GM12878 (cell line): ENCODE results near the gene VRK3. TPM values are rescaled to one million over a fixed set of nuclear protein-coding genes. Genes with fewer than 3 reads are reported as not detected.

Experiments
- BHLHE40 ChIP-seq, 2 experiments: fragments of 450-650 bp in 1 of 2; IDR thresholded peaks; 2 replicates each; pipeline ENCODE4 v1.6.1; 2011 to 2017; ENCODE audit warnings: low read depth in 2 of 2, borderline replicate concordance in 1 of 2, improper control_type of control experiment in 1 of 2, low read length in 1 of 2, mild to moderate bottlenecking in 1 of 2
- CEBPB ChIP-seq, 2 experiments: fragments of 150-350 bp in 1 of 2; IDR thresholded peaks; 2 replicates each; pipeline ENCODE4 v1.6.1; 2012 to 2014; ENCODE audit warnings: low read depth in 2 of 2, low read length in 2 of 2, borderline replicate concordance in 1 of 2, inconsistent platforms in 1 of 2
- CHD4 ChIP-seq: fragments of 200-600 bp; sonication (generic); IDR thresholded peaks from 2 replicates; pipeline ENCODE4 v1.6.1; 2016; ENCODE audit warnings: mild to moderate bottlenecking
- CREB1 ChIP-seq: IDR thresholded peaks from 2 replicates; pipeline ENCODE4 v1.6.1; 2012; ENCODE audit warnings: low read depth, mild to moderate bottlenecking, inconsistent platforms
- EED ChIP-seq: sonication (generic); IDR thresholded peaks from 2 replicates; pipeline ENCODE4 v1.6.1; 2016; ENCODE audit warnings: antibody characterized with exemption, low read depth
- FOXK2 ChIP-seq: fragments of 450-650 bp; IDR thresholded peaks from 2 replicates; pipeline ENCODE4 v1.6.1; 2017; ENCODE audit warnings: mild to moderate bottlenecking, moderate library complexity
- GABPA ChIP-seq: IDR thresholded peaks from 2 replicates; pipeline ENCODE4 v1.6.1; 2014; ENCODE audit warnings: antibody characterized with exemption, low read depth, mild to moderate bottlenecking, inconsistent platforms
- HCFC1 ChIP-seq: fragments of 150-350 bp; IDR thresholded peaks from 2 replicates; pipeline ENCODE4 v1.6.1; 2014; ENCODE audit warnings: low read length
- HDGF ChIP-seq: fragments of 450-650 bp; IDR thresholded peaks from 2 replicates; pipeline ENCODE4 v1.6.1; 2016; ENCODE audit warnings: antibody characterized with exemption
- KAT2A ChIP-seq: conservative IDR thresholded peaks from 2 replicates; pipeline ENCODE4 v1.6.1; 2011; ENCODE audit warnings: low read depth, low read length; ENCODE audit not compliant: control insufficient read depth
- MTA2 ChIP-seq: fragments of 450-650 bp; IDR thresholded peaks from 2 replicates; pipeline ENCODE4 v1.6.1; 2016; ENCODE audit warnings: low read depth, mild to moderate bottlenecking, moderate library complexity
- NR2F1 ChIP-seq: fragments of 450-650 bp; conservative IDR thresholded peaks from 2 replicates; pipeline ENCODE4 v1.6.1; 2017; ENCODE audit warnings: mild to moderate bottlenecking
- NRF1 ChIP-seq: conservative IDR thresholded peaks from 2 replicates; pipeline ENCODE4 v1.6.1; 2011; ENCODE audit warnings: mild to moderate bottlenecking, low read depth, low read length, improper control_type of control experiment
- PML ChIP-seq: IDR thresholded peaks from 2 replicates; pipeline ENCODE4 v1.6.1; 2012; ENCODE audit warnings: low read length, inconsistent platforms
- POLR2A ChIP-seq: IDR thresholded peaks from 2 replicates; pipeline ENCODE4 v1.6.1; 2011; ENCODE audit warnings: low read depth, mild to moderate bottlenecking, low read length
- RAD21 ChIP-seq: IDR thresholded peaks from 2 replicates; pipeline ENCODE4 v1.6.1; 2011; ENCODE audit warnings: mild to moderate bottlenecking, low read depth, low read length, moderate library complexity; ENCODE audit not compliant: insufficient read depth
- RB1 ChIP-seq: fragments of 450-650 bp; formaldehyde crosslinking; IDR thresholded peaks from 2 replicates; pipeline ENCODE4 v1.6.1; 2017; ENCODE audit warnings: mild to moderate bottlenecking, borderline replicate concordance
- SUPT20H ChIP-seq: IDR thresholded peaks from 2 replicates; pipeline ENCODE4 v1.6.1; 2011; ENCODE audit warnings: low read depth, mild to moderate bottlenecking, low read length, moderate library complexity, borderline replicate concordance; ENCODE audit not compliant: control insufficient read depth
- polyA plus RNA-seq, 11 experiments: library from polyadenylated mRNA; depleted of rRNA in 4 of 11; unstranded in 6 of 11; stranded (reverse) in 5 of 11; fragments of >200 nt; fragmentation: Nextera tagmentation in 4 of 11; fragmentation: Illumina TruSeq in 1 of 11; extraction: Ambion mirVana in 4 of 11; extraction: Trizol in 1 of 11; gene quantifications; 1 replicate in 1 of 11; 2 replicates in 10 of 11; pipeline versions ENCODE4 v1.2.1 to v1.2.3, GENCODE V29; 2011 to 2016; ENCODE audit warnings: inconsistent platforms in 2 of 11, missing spikeins in 2 of 11, low read depth in 1 of 11
- total RNA-seq, 4 experiments: library from RNA; depleted of rRNA in 3 of 4; stranded (reverse); fragments of >200 nt in 3 of 4; fragmentation: Illumina TruSeq in 1 of 4; extraction: Trizol in 1 of 4; gene quantifications; 2 replicates each; pipeline versions ENCODE4 v1.2.1 to v1.2.3, GENCODE V29; 2013 to 2021
- TF ChIP-seq, protein P1 (sequence below): fragments of 450-650 bp; conservative IDR thresholded peaks from 2 replicates; pipeline ENCODE4 v1.6.1; 2017; ENCODE audit warnings: mild to moderate bottlenecking, moderate library complexity
- TF ChIP-seq, protein P2 (sequence below): fragments of 450-650 bp; IDR thresholded peaks from 2 replicates; pipeline ENCODE4 v1.6.1; 2016; ENCODE audit warnings: mild to moderate bottlenecking
- TF ChIP-seq, protein P3 (sequence below): fragments of 450-650 bp; IDR thresholded peaks from 2 replicates; pipeline ENCODE4 v1.6.1; 2017; ENCODE audit warnings: mild to moderate bottlenecking, low read depth, inconsistent platforms; ENCODE audit not compliant: poor library complexity, severe bottlenecking
- TF ChIP-seq, protein P4 (sequence below): IDR thresholded peaks from 2 replicates; pipeline ENCODE4 v1.6.1; 2012; ENCODE audit warnings: mild to moderate bottlenecking, low read depth, low read length

The VRK3 gene
- total and polyA plus RNA-seq, 10 of the 15 experiments (the other 5 are each of a cell fraction or from before 2014, with no cell fraction given) = 17.3 to 61.9 (median 35.5) TPM

DNA sequence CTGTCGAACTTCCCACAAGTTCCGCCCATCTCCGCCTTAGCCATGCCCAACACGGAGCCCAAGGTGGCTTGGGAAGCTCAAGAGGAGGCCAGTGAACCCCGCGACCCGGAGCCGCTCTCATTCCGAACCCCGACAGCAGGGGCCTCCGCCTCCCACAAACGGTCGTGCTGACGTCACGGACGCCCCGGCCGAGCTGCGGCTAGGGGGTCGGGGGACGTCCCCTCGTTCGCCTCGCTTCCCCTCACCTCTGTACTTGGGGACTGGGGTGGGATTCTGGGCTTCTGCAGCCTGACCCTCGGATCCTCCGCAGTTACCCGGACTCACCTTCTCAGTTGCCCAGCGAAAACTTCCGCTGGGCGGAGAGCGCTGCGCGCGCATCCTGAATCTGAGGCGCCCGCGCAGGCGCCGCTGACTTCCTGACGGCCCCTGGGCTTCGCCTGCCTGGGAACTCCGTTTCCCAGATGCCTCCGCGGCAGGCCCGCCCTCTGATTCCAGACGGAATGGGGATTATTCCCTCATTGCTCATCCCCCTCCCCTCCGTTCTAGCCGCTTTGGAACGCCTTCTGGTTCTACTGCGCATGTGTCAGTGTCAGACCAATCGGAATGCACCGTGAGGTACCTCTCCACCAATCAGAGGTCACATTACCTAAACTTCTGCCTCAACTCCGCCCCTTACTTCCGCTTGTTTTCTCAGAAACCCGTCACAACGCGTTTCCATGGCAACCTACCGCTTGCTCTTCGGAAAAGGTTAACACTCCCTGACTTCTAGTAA, at the start of gene VRK3 (continued):
- TF ChIP-seq, protein P1, sequence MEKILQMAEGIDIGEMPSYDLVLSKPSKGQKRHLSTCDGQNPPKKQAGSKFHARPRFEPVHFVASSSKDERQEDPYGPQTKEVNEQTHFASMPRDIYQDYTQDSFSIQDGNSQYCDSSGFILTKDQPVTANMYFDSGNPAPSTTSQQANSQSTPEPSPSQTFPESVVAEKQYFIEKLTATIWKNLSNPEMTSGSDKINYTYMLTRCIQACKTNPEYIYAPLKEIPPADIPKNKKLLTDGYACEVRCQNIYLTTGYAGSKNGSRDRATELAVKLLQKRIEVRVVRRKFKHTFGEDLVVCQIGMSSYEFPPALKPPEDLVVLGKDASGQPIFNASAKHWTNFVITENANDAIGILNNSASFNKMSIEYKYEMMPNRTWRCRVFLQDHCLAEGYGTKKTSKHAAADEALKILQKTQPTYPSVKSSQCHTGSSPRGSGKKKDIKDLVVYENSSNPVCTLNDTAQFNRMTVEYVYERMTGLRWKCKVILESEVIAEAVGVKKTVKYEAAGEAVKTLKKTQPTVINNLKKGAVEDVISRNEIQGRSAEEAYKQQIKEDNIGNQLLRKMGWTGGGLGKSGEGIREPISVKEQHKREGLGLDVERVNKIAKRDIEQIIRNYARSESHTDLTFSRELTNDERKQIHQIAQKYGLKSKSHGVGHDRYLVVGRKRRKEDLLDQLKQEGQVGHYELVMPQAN = peak; percentile 92
- TF ChIP-seq, protein P2, sequence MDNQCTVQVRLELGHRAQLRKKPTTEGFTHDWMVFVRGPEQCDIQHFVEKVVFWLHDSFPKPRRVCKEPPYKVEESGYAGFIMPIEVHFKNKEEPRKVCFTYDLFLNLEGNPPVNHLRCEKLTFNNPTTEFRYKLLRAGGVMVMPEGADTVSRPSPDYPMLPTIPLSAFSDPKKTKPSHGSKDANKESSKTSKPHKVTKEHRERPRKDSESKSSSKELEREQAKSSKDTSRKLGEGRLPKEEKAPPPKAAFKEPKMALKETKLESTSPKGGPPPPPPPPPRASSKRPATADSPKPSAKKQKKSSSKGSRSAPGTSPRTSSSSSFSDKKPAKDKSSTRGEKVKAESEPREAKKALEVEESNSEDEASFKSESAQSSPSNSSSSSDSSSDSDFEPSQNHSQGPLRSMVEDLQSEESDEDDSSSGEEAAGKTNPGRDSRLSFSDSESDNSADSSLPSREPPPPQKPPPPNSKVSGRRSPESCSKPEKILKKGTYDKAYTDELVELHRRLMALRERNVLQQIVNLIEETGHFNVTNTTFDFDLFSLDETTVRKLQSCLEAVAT = no peak
- no peak for TF ChIP-seq PML
- no peak for TF ChIP-seq CEBPB (IDR thresholded peaks at IDR 0.05; ENCODE audit: borderline replicate concordance in 1 of 2, low read depth in 2 of 2, low read length in 2 of 2)
- TF ChIP-seq, protein P3, sequence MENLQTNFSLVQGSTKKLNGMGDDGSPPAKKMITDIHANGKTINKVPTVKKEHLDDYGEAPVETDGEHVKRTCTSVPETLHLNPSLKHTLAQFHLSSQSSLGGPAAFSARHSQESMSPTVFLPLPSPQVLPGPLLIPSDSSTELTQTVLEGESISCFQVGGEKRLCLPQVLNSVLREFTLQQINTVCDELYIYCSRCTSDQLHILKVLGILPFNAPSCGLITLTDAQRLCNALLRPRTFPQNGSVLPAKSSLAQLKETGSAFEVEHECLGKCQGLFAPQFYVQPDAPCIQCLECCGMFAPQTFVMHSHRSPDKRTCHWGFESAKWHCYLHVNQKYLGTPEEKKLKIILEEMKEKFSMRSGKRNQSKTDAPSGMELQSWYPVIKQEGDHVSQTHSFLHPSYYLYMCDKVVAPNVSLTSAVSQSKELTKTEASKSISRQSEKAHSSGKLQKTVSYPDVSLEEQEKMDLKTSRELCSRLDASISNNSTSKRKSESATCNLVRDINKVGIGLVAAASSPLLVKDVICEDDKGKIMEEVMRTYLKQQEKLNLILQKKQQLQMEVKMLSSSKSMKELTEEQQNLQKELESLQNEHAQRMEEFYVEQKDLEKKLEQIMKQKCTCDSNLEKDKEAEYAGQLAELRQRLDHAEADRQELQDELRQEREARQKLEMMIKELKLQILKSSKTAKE = no peak
- TF ChIP-seq SUPT20H = no peak
- peak; percentile 77 for TF ChIP-seq NR2F1
- TF ChIP-seq BHLHE40 (IDR thresholded peaks at IDR 0.05; ENCODE audit: borderline replicate concordance in 1 of 2, low read depth in 2 of 2, low read length in 1 of 2) = peak in 1 of 2 experiments; percentile 36; a peak in 1 of 4 replicates
- TF ChIP-seq NRF1 = peak; percentile 91
- 0 out of 2 replicates have a peak, but pooled peaks have one; percentile 58 for TF ChIP-seq HDGF
- TF ChIP-seq CHD4 = no peak
- TF ChIP-seq EED = peak; percentile 58; the same call in 1 of the 2 replicates
- TF ChIP-seq CREB1 = peak; percentile 74
- no peak for TF ChIP-seq GABPA
- TF ChIP-seq RAD21 = no peak
- no peak; the same call in 1 of the 2 replicates for TF ChIP-seq MTA2
- peak; percentile 61; the same call in 1 of the 2 replicates for TF ChIP-seq RB1
- TF ChIP-seq FOXK2 = no peak
- peak; percentile 89 for TF ChIP-seq HCFC1
- TF ChIP-seq KAT2A = no peak
- TF ChIP-seq, protein P4, sequence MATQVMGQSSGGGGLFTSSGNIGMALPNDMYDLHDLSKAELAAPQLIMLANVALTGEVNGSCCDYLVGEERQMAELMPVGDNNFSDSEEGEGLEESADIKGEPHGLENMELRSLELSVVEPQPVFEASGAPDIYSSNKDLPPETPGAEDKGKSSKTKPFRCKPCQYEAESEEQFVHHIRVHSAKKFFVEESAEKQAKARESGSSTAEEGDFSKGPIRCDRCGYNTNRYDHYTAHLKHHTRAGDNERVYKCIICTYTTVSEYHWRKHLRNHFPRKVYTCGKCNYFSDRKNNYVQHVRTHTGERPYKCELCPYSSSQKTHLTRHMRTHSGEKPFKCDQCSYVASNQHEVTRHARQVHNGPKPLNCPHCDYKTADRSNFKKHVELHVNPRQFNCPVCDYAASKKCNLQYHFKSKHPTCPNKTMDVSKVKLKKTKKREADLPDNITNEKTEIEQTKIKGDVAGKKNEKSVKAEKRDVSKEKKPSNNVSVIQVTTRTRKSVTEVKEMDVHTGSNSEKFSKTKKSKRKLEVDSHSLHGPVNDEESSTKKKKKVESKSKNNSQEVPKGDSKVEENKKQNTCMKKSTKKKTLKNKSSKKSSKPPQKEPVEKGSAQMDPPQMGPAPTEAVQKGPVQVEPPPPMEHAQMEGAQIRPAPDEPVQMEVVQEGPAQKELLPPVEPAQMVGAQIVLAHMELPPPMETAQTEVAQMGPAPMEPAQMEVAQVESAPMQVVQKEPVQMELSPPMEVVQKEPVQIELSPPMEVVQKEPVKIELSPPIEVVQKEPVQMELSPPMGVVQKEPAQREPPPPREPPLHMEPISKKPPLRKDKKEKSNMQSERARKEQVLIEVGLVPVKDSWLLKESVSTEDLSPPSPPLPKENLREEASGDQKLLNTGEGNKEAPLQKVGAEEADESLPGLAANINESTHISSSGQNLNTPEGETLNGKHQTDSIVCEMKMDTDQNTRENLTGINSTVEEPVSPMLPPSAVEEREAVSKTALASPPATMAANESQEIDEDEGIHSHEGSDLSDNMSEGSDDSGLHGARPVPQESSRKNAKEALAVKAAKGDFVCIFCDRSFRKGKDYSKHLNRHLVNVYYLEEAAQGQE = no peak
- TF ChIP-seq POLR2A = peak; percentile 88
